GM10847 (cell line): ENCODE data around the gene SH3D21.

Experiments used
- POLR2A ChIP-seq: IDR thresholded peaks from 2 replicates; pipeline ENCODE4 v1.6.1; 2011; ENCODE audit not compliant: insufficient read length; ENCODE audit errors: extremely low read depth

The SH3D21 gene

DNA sequence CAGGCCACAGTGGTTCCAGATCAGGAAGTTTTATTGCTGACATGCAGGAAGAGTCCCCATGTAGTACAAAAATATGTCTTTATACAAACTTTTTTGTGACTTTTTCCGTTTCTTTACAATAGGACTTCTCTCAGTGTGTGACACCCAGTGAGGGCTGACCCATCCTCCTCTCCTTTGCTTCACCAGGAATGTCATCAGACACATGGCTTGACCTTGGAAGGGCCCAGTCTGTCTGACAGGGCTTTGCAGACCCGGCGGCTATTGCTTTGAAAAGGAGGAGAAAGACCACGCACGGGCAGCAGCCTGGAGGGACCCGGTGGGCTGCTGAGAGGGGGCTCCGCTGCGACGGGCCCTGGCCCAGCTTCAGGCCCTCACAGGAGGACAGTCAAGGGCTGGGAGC is 33.4 kb downstream of the SH3D21 start:
- no peak for TF ChIP-seq POLR2A

GRCh38 chr1:36341626-36342320 is 35.6 kb downstream of the SH3D21 start:
- TF ChIP-seq POLR2A: no peak

DNA sequence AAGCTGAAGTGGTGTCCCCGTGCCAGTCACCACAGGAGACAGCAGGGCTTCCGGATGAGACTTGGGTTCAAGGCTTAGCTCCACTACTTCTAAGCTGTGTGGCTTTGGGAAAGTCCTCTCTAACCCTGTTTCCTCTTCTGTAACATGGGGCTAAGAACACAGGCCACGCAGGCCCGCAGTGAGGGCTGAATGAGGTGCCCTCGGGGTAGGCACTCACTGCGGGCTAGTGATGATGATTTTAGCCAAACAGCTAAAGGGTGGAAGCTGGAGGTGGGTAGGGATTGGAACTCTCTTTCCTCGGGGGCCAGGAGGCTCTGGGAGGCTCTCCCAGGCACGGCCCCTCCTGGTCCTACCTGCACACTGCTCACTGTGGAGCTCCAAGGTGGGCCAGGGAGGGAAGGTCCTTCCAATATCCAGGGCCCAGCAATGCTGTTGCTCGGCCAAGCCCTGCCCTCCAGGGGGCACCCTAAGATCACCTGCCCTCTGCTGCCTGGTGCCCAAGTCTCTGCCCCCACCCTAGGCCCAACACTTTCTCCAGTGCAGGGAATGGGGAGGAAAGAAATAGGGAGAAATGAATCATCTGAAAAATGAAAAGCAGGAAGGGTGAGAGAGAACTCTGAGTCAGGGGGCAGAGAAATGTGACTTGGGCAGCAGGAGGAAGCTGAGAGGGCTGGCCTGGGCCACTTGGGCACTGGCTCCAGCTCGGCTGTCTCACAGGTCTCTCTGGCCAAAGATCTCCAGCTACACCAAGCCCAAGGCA is 36.4 kb downstream of the SH3D21 start:
- no peak for TF ChIP-seq POLR2A

DNA sequence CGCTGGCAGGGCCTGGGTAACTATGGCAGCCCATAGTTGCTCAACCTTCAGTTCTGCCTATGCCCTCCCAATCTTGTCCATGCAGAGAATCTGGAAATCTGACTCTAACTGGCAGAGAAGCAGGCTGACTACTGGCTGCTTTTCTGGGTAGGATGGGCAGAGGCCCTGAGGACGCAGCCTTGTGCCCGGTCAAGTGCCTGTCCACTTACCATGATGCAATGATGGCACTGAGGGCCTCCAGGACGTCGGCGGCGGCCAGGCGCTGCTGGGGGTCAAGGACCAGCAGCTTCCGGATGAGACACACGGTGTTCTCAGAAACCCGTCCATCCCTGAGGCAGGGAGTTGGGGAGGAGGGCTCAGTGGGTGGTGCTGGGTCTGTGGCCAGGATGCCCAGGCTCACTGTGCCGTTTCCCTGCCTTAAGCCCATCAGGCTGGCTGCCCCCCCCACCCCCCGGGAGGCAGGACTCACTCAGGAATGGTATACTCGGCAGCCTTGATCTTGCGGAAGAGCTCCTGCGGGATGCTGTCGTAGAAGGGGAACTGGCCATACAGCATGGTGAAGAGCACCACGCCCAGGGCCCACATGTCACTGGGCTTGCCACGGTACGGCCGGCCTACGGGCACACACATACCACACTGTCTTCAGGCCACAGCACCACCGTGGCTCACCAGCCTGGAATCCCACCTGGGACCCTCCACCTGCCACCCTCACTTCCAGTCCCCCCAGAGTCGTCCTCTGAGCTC is 37.7 kb downstream of the SH3D21 start:
- TF ChIP-seq POLR2A: no peak

DNA sequence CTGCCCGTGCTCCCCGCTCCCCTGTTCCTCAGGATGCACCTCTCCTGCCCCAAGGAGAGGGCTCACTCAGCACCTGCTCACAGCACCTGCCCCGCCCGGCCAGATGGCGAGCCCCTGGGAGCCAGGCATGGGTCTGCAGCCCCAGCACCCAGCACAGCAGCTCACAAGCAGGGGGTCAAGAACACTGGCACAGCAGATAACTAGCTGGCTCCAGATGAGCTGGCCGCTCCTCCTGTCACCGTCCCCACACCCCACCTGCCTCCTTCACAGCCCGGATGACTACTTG is 38.2 kb downstream of the SH3D21 start:
- TF ChIP-seq POLR2A: no peak

DNA sequence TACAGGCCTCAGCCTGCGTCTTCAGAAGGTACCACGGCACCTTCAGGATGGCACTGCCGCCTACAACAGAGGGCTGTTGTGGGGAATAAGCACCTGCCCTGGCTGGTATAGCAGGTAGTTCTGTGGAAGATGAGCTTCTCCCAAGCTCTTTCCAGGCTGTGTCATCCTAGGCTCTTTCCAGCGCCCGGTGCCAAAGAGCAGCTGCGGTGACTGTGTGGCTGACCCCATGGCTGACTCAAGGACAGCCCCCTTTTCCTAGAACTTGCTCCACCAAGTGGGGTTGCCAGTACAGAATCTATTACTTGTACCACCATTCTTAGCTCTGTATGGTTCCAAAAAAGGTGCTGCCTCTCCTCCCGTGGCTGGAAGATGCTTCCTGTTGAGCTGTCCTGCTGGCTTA is 39.2 kb downstream of the SH3D21 start:
- TF ChIP-seq POLR2A: no peak

DNA sequence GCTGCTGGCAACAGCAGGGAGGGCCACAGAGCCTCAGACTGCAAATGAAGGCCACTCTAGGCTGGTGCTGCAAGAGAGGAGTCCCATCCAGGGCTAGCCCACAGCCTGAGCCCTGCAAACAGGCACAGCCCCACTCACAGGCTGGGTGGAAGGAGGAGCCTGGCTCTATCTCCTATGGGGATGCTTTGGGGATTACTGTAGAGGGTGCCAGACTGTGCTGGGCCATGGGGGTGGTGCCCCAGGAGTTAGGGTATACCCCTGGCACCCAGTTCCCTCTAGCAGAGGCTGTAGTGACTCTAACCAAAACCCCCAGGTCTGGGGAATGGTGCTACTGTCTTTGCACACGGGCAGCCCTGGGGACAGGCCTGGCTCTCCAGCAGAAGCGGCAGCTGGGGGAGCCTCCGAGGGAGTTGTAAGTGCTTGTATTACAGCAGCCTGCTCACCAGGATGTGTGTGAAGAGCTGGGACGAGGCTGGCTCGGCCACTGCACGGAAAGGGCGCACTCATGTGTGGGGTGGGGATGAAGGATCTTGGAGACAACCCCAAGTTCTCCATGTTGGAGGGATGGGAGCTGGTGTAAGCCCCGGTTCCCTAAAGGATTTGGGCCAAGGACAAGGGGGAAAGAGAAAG is 40.7 kb downstream of the SH3D21 start:
- TF ChIP-seq POLR2A: no peak

- no peak for TF ChIP-seq POLR2A
These were observed 43.1 kb downstream of the SH3D21 start for GRCh38 chr1:36349241-36349671.

GRCh38 chr1:36349839-36350238 is 43.7 kb downstream of the SH3D21 start:
- no peak for TF ChIP-seq POLR2A

DNA sequence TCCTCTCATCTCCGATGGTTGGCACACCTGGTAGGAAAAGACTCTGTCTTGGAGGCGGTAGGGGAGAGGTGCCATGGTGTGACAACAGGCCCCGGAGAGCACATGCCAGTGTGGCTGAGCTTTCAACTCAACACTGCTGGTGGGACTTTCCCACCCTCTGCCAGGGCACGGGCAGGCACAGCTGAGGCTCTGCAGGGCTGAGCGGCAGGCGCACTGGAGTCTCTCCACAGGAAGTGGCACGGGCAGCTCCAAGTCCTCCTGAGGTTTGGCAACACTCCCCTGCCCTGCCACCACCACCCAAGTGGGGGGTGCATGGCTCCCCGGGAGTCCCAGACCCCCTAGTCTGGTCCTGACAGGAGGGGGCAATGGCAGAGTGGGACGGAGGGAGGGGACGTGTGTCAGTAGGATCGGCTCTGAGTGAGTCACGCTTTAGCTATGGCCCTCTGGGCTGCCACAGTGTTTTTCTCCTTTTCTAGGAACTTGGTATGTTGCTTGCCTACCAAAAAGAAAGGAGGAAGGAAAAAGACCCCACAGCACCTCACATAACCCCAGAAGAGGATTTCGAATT is 44.6 kb downstream of the SH3D21 start:
- TF ChIP-seq POLR2A: no peak

DNA sequence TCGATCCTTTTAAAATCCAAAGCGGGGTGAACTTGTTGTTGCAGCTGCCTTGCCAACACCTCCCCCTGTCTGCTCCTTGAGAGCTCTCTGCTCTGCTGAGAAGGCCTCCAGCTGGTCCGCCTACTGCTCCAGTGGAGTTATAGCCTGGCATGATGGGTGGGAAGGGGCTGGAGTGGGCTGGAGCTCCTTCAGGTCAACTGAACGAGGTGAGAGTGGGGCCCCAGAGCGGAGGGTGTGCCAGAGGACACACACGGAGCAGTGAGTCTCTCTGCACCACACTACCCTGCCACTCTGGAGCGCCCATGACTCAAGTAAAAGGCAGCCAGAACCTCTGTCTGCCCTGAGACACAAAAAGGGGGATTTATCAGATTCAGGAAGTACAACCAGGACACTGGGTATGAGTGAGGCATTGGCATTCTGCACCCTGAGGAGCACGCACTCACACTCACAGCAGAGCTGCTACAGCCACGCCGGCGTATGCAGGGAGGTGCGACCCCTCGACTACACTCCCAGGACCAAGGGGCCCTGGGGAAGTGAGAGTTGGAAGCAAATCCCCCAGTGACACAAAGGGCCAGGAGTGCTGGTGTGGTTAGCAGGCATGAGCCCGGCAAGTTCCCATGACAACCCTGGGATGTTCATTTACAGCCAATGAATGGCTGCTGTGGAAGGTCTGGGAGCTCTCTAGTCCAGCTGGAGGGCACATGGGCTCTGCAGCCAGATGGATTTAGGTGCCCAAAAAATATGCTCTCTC is 45.2 kb downstream of the SH3D21 start:
- no peak for TF ChIP-seq POLR2A

DNA sequence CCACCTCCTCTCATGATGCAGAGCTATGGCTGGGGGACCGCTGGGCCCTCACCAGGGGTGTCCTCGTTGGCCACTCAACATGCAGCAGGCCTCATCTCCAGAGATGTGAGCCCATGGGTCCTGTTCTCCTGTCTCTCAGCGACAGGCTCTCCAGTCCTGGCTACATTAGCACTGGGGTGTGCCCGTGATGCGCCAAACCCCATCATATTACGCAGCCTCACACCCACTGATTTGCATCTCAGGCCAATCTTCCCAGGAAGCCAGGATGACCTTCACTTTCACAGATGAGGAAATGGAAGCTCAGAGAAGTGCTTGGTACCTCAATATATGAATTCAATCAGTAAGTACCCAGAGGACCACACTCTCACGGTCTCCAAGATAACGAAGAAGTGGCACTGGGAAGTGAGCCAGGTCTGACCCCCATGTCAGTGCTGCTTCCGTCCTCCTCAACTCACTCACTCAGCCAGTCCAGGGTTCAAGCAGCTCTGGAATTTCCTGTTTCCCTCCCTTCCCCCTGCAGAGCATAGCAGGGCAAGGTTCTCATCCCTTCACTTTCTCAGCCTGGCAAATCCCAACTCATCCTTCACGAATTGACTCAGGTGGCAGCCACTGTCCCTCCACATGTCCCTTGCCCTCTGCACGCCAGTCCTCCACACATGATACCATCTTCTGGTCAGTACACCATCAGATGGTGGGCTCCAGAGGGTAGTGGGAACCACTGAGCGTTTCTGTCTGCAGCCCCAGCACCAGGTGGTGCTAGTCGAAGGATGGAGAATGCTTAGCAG is 46.1 kb downstream of the SH3D21 start:
- TF ChIP-seq POLR2A: no peak

GRCh38 chr1:36352910-36353878 is 47.0 kb downstream of the SH3D21 start:
- no peak for TF ChIP-seq POLR2A
